K562 (cell line): ENCODE results near the gene ELFN2. TPM values are rescaled to one million over a fixed set of nuclear protein-coding genes. Genes with fewer than 3 reads are reported as not detected.

Experiments
- ATAC-seq: fragments of 200-7000 bp; cut with Tn5 transposase; 3 replicates; pipeline ENCODE4 v1.9.1; 2020; ENCODE audit warnings: moderate library complexity
- BruUV-seq: library from RNA; stranded (reverse); fragments of 400-500 nt; replicated peaks from 2 replicates; lab custom pipeline; 2021; lab: Mats Ljungman, UMichigan
- CTCF ChIA-PET: fragments of 300-600 bp; formaldehyde crosslinking; extraction: SDS; loops from one replicate; lab custom pipeline; 2021; ENCODE audit warnings: low intra/inter-chr PET ratio; lab: Yijun Ruan, JAX
- POLR2A ChIA-PET: fragments of 300-600, 350-650 bp; sonication (Branson Sonifier 250); formaldehyde crosslinking; extraction: SDS; loops from one replicate; lab custom pipeline; 2021; ENCODE audit warnings: antibody characterized with exemption, inconsistent platforms; lab: Yijun Ruan, JAX
- DNase-seq, 4 experiments: peaks; one replicate each; pipeline versions ENCODE4 v3.0.0 to v3.0.0-alpha.2; 2011 to 2018; ENCODE audit warnings: low spot score in 3 of 4, mixed read lengths in 3 of 4; ENCODE audit errors: extremely low read depth in 1 of 4
- FAIRE-seq: peaks from 2 replicates; lab custom pipeline; 2011; peaks lifted over from hg19 to GRCh38; lab: Jason Lieb, UNC
- H2AFZ ChIP-seq: 2 replicates; pipeline ENCODE4 v1.6.0; 2011; ENCODE audit warnings: low read depth, low read length, control low read depth, inconsistent platforms
- H3K27ac ChIP-seq: fragments of 200-600 bp; 3 replicates; pipeline ENCODE4 v1.8.0; 2011; ENCODE audit warnings: low read depth, mild to moderate bottlenecking, control low read depth, inconsistent platforms, low read length, moderate library complexity, mixed read lengths; ENCODE audit errors: extremely low read depth
- H3K27me3 ChIP-seq, 2 experiments: fragments of 300-600 bp in 1 of 2; 2 replicates in 1 of 2; 3 replicates in 1 of 2; pipeline versions ENCODE4 v1.6.0 to v1.8.0; 2011; ENCODE audit warnings: inconsistent platforms in 2 of 2, low read length in 2 of 2, mild to moderate bottlenecking in 1 of 2, mixed read lengths in 1 of 2, moderate library complexity in 1 of 2; ENCODE audit not compliant: control insufficient read depth in 2 of 2, insufficient read depth in 2 of 2
- H3K36me3 ChIP-seq: fragments of 300-600 bp; 3 replicates; pipeline ENCODE4 v1.8.0; 2011; ENCODE audit warnings: mild to moderate bottlenecking, low read length, inconsistent platforms; ENCODE audit not compliant: control insufficient read depth, insufficient read depth
- H3K4me1 ChIP-seq, 2 experiments: fragments of 200-600 bp in 1 of 2; replicated peaks in 1 of 2; 2 replicates in 1 of 2; 3 replicates in 1 of 2; pipeline versions ENCODE4 v1.5.1 to v1.8.0; 2011; ENCODE audit warnings: inconsistent platforms in 2 of 2, low read length in 2 of 2, mild to moderate bottlenecking in 1 of 2, mixed read lengths in 1 of 2, moderate library complexity in 1 of 2; ENCODE audit not compliant: control insufficient read depth in 2 of 2, insufficient read depth in 2 of 2
- H3K4me2 ChIP-seq: 2 replicates; pipeline ENCODE4 v1.6.1; 2011; ENCODE audit warnings: low read length, control low read depth, inconsistent platforms, mixed read lengths; ENCODE audit not compliant: insufficient read depth
- H3K4me3 ChIP-seq: fragments of 200-600 bp; sonication (generic), shearing (Covaris generic); 2 replicates; pipeline ENCODE4 v1.5.1; 2016; ENCODE audit warnings: control low read depth, inconsistent platforms
- H3K79me2 ChIP-seq: fragments of 200-600 bp; 3 replicates; pipeline ENCODE4 v1.8.0; 2011; ENCODE audit warnings: low read length, inconsistent platforms; ENCODE audit not compliant: control insufficient read depth, insufficient read depth
- H3K9ac ChIP-seq, 2 experiments: 2 replicates each; pipeline versions ENCODE4 v1.6.0 to v1.6.1; 2011; ENCODE audit warnings: low read depth in 2 of 2, low read length in 2 of 2, control low read depth in 1 of 2, inconsistent platforms in 1 of 2, mild to moderate bottlenecking in 1 of 2, mixed read lengths in 1 of 2; ENCODE audit not compliant: insufficient read depth in 1 of 2
- H3K9me1 ChIP-seq: one replicate; pipeline ENCODE4 v1.6.0; 2011; ENCODE audit warnings: inconsistent platforms, mild to moderate bottlenecking, low read length, moderate library complexity; ENCODE audit not compliant: control insufficient read depth, insufficient read depth
- H3K9me3 ChIP-seq: replicated peaks from 2 replicates; pipeline ENCODE4 v1.5.1; 2011; ENCODE audit warnings: low read depth, low read length, inconsistent platforms; ENCODE audit not compliant: control insufficient read depth, insufficient read depth
- H4K20me1 ChIP-seq: replicated peaks from 2 replicates; pipeline ENCODE4 v1.6.1; 2011; ENCODE audit warnings: low read length, inconsistent platforms, mixed read lengths; ENCODE audit not compliant: control insufficient read depth, insufficient read depth
- C11orf30 ChIP-seq: fragments of 450-650 bp; IDR thresholded peaks from 2 replicates; pipeline ENCODE4 v1.6.1; 2016; ENCODE audit warnings: low read depth, mild to moderate bottlenecking
- CSDE1 ChIP-seq, 2 experiments: fragments of 450-650 bp; IDR thresholded peaks; 2 replicates each; pipeline ENCODE4 v1.6.1; 2016; ENCODE audit warnings: mild to moderate bottlenecking in 1 of 2
- GATAD2A ChIP-seq: fragments of 450-650 bp; IDR thresholded peaks from 2 replicates; pipeline ENCODE4 v1.6.1; 2017
- MAFK ChIP-seq: IDR thresholded peaks from 2 replicates; pipeline ENCODE4 v1.6.1; 2011; ENCODE audit warnings: low read length, improper control_type of control experiment
- MCM2 ChIP-seq: fragments of 450-650 bp; IDR thresholded peaks from 2 replicates; pipeline ENCODE4 v1.6.1; 2017; ENCODE audit warnings: low read depth, mild to moderate bottlenecking
- MED1 ChIP-seq: sonication (generic); formaldehyde crosslinking; IDR thresholded peaks from 2 replicates; pipeline ENCODE4 v1.8.1; 2023; ENCODE audit warnings: missing genetic modification reagents, borderline replicate concordance
- MEIS2 ChIP-seq: fragments of 450-650 bp; IDR thresholded peaks from 2 replicates; pipeline ENCODE4 v1.6.1; 2014; ENCODE audit warnings: mild to moderate bottlenecking; ENCODE audit not compliant: partially characterized antibody
- RFX1 ChIP-seq: fragments of 450-650 bp; IDR thresholded peaks from 2 replicates; pipeline ENCODE4 v1.6.1; 2016; ENCODE audit warnings: mild to moderate bottlenecking, moderate library complexity
- SAFB2 ChIP-seq: fragments of 200-400 bp; formaldehyde crosslinking; IDR thresholded peaks from 2 replicates; pipeline ENCODE4 v1.6.1; 2018; ENCODE audit warnings: borderline replicate concordance, low read length, low read depth, moderate library complexity; ENCODE audit not compliant: severe bottlenecking
- WGBS: fragments of 100-300 bp; shearing (Covaris generic); methylation state at CpG from one replicate; pipeline ENCODE4 v1.1.6; 2016; ENCODE audit warnings: low coverage, mixed read lengths; ENCODE audit not compliant: insufficient coverage; ENCODE audit errors: missing lambda C conversion rate; 5-methylcytosine and 5-hydroxymethylcytosine counted together
- in situ Hi-C: fragments of 300-500 bp; cut with MboI; formaldehyde crosslinking; loops from 4 replicates; pipeline ENCODE4 v1.15.0; 2018; ENCODE audit warnings: inconsistent platforms, mixed read lengths
- intact Hi-C: fragments of 100-400 bp; cut with micrococcal nuclease; formaldehyde crosslinking; loops from 2 replicates; pipeline ENCODE4 v1.14.2; 2022
- polyA plus RNA-seq, 8 experiments: library from polyadenylated mRNA; depleted of rRNA in 4 of 8; stranded (reverse) in 5 of 8; unstranded in 3 of 8; fragments of >200 nt; fragmentation: Nextera tagmentation in 2 of 8; fragmentation: Illumina TruSeq in 1 of 8; extraction: Ambion mirVana in 2 of 8; extraction: Trizol in 1 of 8; gene quantifications; 2 replicates each; pipeline versions ENCODE4 v1.2.1 to v1.2.3, GENCODE V29; 2011 to 2014; ENCODE audit warnings: inconsistent platforms in 1 of 8, missing spikeins in 1 of 8
- total RNA-seq, 7 experiments: library from RNA; depleted of rRNA in 6 of 7; stranded (reverse); fragments of >200 nt in 6 of 7; fragmentation: Illumina TruSeq in 2 of 7; extraction: Trizol in 2 of 7; gene quantifications; 2 replicates each; pipeline versions ENCODE4 v1.2.1 to v1.2.3, GENCODE V29; 2011 to 2021; ENCODE audit warnings: low replicate concordance in 1 of 7
- TF ChIP-seq, protein P1 (sequence below): fragments of 250-450 bp; sonication (Bioruptor Pico); IDR thresholded peaks from 2 replicates; pipeline ENCODE4 v1.8.0; 2021; ENCODE audit warnings: moderate library complexity, mild to moderate bottlenecking, inconsistent platforms
- TF ChIP-seq, protein P2 (sequence below): fragments of 250-450 bp; sonication (Bioruptor Pico); IDR thresholded peaks from 2 replicates; pipeline ENCODE4 v1.4.0; 2020
- TF ChIP-seq, protein P3 (sequence below): fragments of 450-650 bp; IDR thresholded peaks from 2 replicates; pipeline ENCODE4 v1.6.1; 2016; ENCODE audit warnings: mild to moderate bottlenecking
- TF ChIP-seq, protein P4 (sequence below): fragments of 250-450 bp; sonication (Bioruptor Pico); IDR thresholded peaks from 2 replicates; pipeline ENCODE4 v1.5.0; 2021; ENCODE audit warnings: mild to moderate bottlenecking, moderate library complexity
- TF ChIP-seq, protein P5 (sequence below): sonication (generic); formaldehyde crosslinking; IDR thresholded peaks from 2 replicates; pipeline ENCODE4 v1.9.0; 2022; ENCODE audit warnings: mild to moderate bottlenecking, missing genetic modification reagents

The ELFN2 gene
- total and polyA plus RNA-seq, 9 of the 15 experiments (the other 6 are each of a cell fraction or from before 2014, with no cell fraction given) = not detected

DNA sequence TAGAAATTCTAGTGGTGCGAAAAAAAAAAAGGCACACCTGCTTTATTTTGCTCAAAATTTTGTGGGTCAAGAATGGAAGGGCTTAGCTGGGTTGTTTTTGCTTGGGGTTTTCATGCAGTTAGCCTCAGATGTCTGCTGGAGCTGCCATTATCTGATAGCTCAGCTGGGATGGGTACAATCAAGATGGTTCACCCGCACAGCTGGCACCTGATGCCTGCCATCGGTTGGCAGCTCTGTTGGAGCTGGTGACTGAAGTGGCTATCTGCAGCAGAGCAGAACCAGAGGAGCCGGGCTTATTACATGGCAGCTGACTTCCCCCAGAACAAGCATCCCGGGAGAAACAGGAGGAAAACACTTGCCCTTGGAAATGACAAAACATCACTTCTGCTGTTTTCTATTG, 12.1 kb upstream of the ELFN2 start:
- no peak for DNase-seq
- Histone ChIP-seq H3K27ac (no peak overlapping the region), H3K36me3 (no peaks in the 10 kb centered on the region), H3K4me3 (no peak overlapping the region), H3K9me1 (no peaks in the 10 kb centered on the region), H3K9ac (no peak overlapping the region), H3K4me1 (no peaks in the 10 kb centered on the region), H3K79me2 (no peaks in the 10 kb centered on the region), H2AFZ (no peak overlapping the region), H4K20me1 (no peaks in the 10 kb centered on the region), H3K9me3 (no peaks in the 10 kb centered on the region), H3K27me3 (peaks cover 0 to 29% of the 10 kb centered on the region in 2 experiments; a peak in 2 of 5 replicates), H3K4me2 (no peak overlapping the region)
- FAIRE-seq = no peak
- ChIA-PET POLR2A (no interaction called here), CTCF (no interaction called here)
- in situ Hi-C loops = no loop called here
- 0% methylated on average over 5 of the region's 5 CpGs for WGBS
- intact Hi-C loops = no loop called here
- no peak for ATAC-seq
- no TSS peak for BruUV-seq
- TF ChIP-seq MCM2 = no peak
- TF ChIP-seq RFX1 = no peak
- TF ChIP-seq GATAD2A = no peak
- TF ChIP-seq C11orf30 = no peak
- TF ChIP-seq, protein P1, sequence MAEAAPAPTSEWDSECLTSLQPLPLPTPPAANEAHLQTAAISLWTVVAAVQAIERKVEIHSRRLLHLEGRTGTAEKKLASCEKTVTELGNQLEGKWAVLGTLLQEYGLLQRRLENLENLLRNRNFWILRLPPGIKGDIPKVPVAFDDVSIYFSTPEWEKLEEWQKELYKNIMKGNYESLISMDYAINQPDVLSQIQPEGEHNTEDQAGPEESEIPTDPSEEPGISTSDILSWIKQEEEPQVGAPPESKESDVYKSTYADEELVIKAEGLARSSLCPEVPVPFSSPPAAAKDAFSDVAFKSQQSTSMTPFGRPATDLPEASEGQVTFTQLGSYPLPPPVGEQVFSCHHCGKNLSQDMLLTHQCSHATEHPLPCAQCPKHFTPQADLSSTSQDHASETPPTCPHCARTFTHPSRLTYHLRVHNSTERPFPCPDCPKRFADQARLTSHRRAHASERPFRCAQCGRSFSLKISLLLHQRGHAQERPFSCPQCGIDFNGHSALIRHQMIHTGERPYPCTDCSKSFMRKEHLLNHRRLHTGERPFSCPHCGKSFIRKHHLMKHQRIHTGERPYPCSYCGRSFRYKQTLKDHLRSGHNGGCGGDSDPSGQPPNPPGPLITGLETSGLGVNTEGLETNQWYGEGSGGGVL (CRISPR knock-in tag) = no peak
- no peak for TF ChIP-seq MEIS2
- TF ChIP-seq, protein P2, sequence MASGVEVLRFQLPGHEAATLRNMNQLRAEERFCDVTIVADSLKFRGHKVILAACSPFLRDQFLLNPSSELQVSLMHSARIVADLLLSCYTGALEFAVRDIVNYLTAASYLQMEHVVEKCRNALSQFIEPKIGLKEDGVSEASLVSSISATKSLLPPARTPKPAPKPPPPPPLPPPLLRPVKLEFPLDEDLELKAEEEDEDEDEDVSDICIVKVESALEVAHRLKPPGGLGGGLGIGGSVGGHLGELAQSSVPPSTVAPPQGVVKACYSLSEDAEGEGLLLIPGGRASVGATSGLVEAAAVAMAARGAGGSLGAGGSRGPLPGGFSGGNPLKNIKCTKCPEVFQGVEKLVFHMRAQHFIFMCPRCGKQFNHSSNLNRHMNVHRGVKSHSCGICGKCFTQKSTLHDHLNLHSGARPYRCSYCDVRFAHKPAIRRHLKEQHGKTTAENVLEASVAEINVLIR (CRISPR knock-in tag) = no peak
- TF ChIP-seq MED1 (CRISPR knock-in tag) = no peak
- TF ChIP-seq SAFB2 = no peak
- TF ChIP-seq, protein P3, sequence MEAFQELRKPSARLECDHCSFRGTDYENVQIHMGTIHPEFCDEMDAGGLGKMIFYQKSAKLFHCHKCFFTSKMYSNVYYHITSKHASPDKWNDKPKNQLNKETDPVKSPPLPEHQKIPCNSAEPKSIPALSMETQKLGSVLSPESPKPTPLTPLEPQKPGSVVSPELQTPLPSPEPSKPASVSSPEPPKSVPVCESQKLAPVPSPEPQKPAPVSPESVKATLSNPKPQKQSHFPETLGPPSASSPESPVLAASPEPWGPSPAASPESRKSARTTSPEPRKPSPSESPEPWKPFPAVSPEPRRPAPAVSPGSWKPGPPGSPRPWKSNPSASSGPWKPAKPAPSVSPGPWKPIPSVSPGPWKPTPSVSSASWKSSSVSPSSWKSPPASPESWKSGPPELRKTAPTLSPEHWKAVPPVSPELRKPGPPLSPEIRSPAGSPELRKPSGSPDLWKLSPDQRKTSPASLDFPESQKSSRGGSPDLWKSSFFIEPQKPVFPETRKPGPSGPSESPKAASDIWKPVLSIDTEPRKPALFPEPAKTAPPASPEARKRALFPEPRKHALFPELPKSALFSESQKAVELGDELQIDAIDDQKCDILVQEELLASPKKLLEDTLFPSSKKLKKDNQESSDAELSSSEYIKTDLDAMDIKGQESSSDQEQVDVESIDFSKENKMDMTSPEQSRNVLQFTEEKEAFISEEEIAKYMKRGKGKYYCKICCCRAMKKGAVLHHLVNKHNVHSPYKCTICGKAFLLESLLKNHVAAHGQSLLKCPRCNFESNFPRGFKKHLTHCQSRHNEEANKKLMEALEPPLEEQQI = no peak
- no peak for TF ChIP-seq MAFK
- TF ChIP-seq, protein P4, sequence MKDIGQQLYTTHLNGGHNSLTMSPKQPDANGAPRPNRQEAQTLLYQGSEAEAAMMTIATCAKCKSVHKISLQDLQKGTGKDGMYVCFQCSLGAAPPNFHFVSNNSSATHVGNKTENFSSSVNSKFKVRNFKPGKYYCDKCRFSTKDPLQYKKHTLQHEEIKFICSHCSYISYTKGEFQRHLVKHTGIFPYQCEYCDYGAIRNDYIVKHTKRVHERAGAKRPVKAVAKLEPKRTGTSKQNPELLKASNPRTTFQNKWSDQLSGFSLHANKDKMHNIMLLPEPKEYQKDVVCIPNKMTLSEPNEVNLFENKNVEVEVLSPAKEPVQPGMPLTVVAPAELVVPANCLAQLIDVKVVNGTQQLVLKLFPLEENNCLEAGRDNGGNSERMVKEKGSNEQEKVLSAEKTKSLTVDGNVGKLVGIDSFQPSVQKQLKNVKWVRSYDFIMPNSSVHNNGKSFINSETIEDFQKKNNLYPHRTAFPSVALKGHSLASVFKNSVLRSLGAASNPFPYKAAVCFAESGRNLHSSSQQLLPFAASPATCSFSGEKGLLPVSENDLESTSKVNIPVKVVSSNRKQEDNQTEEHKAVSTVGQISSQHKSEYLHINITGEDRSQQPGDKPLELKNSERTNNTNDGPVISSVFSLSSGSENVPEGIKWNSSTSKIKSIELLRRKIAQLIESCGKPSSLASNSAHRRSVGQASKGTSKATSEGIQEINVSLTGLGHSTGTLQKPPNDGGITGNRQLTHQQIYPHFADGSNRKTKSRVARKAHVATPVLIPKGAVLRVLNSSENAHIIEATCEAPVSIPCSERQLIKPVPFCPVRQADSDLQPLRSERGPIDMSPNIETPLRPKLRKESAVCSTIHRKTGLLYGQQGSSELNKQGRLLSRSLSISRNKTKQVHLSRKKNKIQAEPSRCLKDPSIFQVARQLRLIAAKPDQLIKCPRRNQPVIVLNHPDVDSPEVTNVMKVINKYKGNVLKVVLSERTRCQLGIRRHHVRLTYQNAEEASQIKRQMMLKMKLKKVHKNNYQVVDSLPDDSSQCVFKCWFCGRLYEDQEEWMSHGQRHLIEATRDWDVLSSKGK (CRISPR knock-in tag) = no peak
- no peak for TF ChIP-seq CSDE1 (IDR thresholded peaks at IDR 0.05)
- TF ChIP-seq, protein P5, sequence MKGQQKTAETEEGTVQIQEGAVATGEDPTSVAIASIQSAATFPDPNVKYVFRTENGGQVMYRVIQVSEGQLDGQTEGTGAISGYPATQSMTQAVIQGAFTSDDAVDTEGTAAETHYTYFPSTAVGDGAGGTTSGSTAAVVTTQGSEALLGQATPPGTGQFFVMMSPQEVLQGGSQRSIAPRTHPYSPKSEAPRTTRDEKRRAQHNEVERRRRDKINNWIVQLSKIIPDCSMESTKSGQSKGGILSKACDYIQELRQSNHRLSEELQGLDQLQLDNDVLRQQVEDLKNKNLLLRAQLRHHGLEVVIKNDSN = no peak
